HG02970 (cell line): ENCODE measurements around the gene TACC2.
"Not testable (repeated sequence)": the region's sequence is repeated elsewhere in the genome, so short reads cannot be mapped to it uniquely, and the experiment has no call there.

Experiments used
- ATAC-seq: cut with Tn5 transposase; IDR thresholded peaks from one replicate; pipeline ENCODE4 v1.9.1; 2021; ENCODE audit warnings: mild to moderate bottlenecking, moderate library complexity, moderate number of reproducible peaks; ENCODE audit not compliant: unreplicated experiment, low FRiP score

Gene TACC2

DNA sequence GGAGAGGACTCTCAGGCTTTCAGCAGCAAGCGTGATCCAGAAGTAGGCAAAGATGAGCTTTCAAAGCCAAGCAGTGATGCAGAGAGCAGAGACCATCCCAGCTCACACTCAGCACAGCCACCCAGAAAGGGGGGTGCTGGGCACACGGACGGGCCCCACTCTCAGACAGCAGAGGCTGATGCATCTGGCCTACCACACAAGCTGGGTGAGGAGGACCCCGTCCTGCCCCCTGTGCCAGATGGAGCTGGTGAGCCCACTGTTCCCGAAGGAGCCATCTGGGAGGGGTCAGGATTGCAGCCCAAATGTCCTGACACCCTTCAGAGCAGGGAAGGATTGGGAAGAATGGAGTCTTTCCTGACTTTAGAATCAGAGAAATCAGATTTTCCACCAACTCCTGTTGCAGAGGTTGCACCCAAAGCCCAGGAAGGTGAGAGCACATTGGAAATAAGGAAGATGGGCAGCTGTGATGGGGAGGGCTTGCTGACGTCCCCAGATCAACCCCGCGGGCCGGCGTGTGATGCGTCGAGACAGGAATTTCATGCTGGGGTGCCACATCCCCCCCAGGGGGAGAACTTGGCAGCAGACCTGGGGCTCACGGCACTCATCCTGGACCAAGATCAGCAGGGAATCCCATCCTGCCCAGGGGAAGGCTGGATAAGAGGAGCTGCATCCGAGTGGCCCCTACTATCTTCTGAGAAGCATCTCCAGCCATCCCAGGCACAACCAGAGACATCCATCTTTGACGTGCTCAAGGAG, 95.5 kb downstream of the TACC2 start:
- ATAC-seq, result no peak

DNA sequence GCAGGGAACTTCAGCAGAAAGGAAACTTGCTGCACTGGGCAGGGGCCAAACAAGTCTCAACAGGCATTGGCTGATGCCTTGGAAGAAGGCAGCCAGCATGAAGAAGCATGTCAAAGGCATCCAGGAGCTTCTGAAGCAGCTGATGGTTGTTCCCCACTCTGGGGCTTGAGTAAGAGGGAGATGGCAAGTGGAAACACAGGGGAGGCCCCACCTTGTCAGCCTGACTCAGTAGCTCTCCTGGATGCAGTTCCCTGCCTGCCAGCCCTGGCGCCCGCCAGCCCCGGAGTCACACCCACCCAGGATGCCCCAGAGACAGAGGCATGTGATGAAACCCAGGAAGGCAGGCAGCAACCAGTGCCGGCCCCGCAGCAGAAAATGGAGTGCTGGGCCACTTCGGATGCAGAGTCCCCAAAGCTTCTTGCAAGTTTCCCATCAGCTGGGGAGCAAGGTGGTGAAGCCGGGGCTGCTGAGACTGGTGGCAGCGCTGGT, 96.5 kb downstream of the TACC2 start:
- no peak for ATAC-seq

DNA sequence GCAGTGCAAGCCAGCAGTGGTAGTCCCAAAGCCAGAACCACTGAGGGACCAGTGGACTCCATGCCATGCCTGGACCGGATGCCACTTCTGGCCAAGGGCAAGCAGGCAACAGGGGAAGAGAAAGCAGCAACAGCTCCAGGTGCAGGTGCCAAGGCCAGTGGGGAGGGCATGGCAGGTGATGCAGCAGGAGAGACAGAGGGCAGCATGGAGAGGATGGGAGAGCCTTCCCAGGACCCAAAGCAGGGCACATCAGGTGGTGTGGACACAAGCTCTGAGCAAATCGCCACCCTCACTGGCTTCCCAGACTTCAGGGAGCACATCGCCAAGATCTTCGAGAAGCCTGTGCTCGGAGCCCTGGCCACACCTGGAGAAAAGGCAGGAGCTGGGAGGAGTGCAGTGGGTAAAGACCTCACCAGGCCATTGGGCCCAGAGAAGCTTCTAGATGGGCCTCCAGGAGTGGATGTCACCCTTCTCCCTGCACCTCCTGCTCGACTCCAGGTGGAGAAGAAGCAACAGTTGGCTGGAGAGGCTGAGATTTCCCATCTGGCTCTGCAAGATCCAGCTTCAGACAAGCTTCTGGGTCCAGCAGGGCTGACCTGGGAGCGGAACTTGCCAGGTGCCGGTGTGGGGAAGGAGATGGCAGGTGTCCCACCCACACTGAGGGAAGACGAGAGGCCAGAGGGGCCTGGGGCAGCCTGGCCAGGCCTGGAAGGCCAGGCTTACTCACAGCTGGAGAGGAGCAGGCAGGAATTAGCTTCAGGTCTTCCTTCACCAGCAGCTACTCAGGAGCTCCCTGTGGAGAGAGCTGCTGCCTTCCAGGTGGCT, 97.7 kb downstream of the TACC2 start:
- no peak for ATAC-seq

DNA sequence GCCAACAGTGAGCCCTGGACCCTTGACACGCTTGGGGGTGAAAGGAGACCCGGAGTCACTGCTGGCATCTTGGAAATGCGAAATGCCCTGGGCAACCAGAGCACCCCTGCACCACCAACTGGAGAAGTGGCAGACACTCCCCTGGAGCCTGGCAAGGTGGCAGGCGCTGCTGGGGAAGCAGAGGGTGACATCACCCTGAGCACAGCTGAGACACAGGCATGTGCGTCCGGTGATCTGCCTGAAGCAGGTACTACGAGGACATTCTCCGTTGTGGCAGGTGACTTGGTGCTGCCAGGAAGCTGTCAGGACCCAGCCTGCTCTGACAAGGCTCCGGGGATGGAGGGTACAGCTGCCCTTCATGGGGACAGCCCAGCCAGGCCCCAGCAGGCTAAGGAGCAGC, 98.5 kb downstream of the TACC2 start:
- no peak for ATAC-seq

DNA sequence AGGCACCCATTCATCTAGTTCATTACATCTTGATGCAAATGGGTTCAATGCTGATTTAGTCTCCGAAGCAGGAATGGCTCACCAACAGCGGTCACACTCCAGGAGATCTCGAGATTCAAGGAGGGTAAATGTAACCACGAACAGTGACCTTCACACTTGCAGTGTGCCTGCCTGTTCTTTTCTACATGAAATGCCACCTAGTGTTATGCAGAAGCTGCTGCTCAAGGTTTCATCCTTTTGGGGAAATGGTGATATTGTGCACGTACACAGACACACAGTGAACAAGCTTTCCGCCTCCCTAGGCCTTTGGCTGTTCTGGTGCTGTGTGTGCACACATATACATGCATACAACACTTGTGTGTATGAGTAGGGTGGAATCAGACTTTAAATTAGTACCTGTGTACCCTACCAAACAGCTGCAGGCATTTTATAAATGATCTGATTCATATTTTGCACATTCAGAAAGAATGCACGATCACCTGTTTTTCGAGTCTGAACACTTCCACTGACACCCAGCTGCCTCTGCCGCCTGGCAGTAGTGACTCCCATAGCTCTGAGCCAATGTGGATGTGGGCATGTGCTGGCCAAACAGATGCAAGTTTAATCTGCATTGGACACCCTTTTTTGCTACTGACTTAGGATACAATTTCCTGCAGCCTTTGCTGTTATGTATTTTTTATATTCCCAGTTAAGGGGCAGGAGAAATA, 100.5 kb downstream of the TACC2 start:
- ATAC-seq, result no peak

DNA sequence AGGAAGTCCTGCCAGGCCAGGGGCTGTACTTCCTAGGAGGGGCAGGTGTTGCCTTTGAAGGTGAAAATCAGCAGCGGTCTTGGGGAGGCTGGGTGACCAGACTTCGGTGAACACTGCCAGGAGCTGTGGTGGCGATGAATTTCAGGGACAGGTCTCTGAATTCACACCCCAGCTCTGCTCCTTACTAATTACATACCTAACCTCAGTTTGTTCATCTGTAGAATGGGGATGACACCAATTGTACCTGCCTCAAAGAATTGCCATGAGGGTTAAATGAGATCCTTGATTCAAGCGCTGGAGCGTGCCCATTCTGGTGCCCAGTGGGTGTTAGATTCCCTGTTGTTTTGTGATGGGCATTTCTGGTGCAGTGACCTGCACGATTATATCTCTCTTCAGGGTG, 102.8 kb downstream of the TACC2 start:
- ATAC-seq, result no peak

DNA sequence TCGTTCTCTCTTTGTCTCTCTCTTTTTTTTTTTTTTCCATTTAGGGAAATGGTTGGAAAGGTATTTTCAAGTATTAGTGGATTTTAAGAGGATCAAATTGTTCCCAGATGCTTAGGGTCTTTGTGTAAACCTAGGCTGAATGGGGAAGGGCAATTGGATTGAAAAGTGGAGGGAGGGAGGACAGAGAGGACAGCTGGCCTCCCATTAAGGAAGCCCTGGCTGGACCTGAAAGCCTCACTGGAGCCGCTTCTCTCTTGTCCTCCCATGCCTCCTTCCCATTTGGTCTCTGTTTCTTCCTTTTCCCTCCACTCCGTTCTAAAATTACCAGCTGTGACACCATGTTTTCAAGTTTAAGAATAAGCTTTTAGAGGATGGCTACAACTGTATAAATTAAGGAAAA, 104.1 kb downstream of the TACC2 start:
- no peak for ATAC-seq

DNA sequence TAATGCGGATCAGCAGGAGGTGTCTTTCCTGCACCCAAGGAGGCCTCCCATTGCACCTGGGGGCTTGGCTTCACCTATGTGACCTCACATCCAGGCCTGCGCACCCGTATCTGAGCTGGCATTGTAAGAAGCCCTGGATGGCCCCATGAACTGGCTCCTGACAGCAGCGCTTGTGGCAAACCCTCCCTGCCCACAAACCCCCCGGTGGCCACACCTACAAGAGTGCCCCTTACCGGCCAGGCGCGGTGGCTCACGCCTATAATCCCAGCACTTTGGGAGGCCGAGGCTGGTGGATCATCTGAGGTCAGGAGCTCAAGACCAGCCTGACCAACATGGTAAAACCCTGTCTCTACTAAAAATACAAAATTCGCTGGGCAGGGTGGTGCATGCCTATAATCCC, 107.2 kb downstream of the TACC2 start:
- ATAC-seq, result not testable (repeated sequence)

DNA sequence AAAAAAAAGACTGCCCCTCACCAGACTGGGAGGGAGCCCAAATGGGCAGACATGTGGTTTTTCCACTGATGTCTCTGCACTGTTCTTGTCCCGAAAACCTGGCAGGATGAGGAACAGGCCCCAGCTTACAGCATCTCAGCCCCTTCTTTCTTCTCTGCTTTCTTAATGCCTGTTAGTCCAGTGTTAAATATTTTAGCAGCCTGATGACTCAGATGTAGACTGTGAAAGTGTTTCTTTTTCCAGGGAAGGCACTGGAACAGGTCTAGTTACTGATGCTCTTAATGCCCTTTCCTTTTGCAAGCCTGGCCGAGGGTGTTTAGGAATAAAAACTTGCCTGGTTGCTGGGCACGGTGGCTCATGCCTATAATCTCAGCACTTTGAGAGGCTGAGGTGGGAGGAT, 107.7 kb downstream of the TACC2 start:
- ATAC-seq, result no peak

DNA sequence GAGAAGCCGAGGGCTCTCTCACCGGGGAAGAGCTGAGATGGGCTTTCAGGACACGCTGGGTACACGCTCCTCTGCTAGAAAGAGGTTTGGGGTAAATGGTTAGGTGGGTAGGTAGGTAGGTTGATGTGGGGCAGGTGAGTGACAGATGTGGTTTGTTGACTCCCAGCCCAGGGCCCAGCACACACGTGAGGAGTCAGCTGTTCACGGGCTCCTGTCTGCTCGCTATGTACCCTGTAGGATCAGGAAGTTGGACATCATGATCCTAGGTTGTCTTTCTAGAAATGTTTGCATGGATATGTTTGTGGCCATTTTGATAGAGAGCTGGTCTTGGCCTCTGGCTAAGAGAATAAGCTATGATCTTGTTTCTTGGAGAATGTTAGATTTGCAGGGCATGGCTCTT, 109.0 kb downstream of the TACC2 start:
- ATAC-seq, result no peak

DNA sequence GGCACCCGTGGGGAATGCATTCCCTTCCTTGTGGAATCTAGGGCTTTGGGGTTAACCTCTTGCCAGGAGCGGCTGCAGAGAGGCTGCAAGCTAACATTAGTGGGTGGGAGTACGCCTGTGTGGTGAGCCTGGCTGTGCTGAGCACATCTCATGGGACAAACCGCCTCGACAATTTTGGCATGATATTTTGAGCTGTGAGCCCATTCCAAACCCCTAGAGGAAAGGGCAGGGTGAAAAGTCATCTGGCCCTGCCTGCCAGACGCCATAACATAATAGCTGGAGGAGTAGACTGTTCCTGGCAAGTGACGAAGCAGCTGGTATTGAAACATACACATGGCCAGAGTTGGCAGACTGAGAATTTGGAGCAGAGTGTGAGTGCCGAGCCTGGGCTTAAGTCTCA, 110.0 kb downstream of the TACC2 start:
- ATAC-seq, result no peak

DNA sequence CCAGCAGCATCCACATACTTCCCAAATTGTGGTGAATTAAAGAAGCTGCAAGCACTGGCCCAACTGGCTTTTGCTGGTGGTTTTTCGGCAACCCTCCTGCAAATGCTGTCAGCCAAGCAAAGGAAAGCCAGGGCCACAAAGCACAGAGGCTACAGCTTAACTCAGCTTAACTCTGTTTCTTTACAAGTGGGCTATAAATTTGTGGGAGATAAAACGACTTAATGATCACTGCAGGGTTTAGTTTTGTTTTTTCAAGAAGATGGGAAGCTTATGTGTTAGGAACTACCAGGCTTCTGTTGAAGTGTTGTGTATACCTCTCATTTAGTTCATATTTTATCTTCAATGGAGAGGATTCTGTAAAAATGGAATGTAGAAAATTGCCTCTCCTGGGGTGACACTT, 110.6 kb downstream of the TACC2 start:
- no peak for ATAC-seq

DNA sequence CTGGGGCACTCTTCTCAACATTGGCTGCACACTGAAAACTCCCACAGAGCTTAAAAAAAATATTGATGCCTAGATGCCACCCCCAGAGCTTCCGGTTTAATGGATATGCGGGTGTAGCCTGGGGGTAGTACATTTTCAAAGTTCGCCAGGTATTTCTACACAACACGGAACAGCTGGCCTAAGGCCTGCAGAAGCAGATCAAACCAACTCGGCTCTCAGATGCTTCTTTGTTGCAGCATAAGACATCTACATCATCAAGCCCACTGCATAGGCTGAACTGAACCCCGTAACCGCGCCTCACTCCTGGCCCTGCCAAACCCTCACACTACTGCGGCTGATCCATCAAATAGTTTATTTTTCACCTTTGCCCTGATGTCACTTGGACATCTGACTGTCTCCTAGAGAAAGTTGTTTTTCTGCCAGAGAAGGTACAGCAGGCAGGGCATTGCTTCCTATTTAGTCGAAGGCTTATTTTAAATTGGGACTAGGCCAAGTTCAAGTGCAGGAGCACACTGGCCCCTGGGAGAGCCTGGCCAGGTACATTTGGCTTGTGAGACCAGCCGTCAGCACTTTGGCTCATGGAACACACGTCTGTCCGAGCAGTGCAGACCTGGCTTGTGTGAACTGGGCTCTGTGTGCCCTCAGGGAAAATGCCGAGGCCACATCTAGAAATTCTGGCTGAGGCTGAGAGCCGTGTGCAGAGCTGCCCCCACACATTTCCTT, 113.3 kb downstream of the TACC2 start:
- no peak for ATAC-seq

DNA sequence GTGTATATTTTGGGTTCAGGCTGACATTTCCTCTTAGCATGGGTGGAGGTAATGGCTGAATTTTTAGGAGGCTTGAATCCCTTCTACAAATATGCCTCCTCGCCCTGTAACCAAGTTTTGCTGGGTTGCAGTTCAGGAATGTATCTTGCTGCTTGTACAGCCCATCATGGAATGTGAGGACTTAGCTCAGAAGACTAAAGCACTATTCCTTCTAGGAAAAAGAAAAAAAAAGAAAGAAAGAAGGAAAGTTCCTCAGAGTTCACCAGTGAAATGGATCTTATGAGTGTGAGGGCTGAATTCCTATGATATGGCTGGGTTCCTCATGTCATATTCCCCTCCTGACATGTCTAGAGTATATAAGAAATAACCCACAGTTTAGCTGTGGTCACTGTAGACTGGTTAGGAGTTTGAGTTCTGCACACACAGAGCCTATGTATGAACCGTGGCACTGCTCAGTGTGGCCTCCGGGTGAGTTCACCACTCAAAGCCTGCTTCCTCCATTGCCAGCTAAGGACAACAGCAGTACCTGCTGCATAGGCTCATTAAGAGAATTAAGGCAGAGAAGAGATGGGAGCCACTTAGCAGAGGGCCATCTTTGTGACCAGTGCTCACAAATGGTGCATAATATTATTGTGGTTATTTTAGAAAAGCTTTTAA, 114.0 kb downstream of the TACC2 start:
- no peak for ATAC-seq

DNA sequence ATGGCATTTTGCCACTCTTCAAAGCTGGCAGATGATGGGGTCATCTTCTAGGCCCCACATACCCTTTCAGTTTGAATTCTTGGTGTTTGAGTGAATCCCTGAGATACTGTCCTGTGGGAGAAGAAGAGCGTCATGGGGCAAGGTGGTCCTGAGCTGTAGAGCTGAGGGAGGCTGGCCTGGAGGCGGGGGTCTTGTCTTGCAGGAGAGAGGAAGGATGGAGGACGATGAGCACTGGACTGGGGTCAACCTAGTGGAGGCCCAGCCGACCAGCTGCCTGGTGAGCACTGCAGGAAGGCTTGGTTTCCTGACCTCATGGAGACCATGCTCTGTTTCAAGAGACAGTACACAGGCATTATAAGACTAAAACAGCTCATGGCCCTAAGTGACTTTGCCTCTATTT, 114.6 kb downstream of the TACC2 start:
- ATAC-seq, result no peak

DNA sequence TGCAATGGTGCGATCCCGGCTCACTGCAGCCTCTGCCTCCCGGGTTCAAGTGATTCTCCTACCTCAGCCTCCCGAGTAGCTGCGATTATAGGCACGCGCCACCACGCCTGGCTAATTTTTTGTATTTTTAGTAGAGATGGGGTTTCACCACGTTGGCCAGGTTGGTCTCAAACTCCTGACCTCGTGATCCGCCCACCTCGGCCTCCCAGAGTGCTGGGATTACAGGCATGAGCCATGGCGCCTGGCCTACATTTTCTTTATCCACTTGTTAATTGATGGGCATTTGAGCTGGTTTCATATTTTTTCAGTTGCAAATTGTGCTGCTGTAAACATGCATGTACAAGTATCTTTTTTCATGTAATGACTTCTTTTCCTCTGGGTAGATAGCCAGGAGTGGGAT, 119.8 kb downstream of the TACC2 start:
- ATAC-seq, result not testable (repeated sequence)

DNA sequence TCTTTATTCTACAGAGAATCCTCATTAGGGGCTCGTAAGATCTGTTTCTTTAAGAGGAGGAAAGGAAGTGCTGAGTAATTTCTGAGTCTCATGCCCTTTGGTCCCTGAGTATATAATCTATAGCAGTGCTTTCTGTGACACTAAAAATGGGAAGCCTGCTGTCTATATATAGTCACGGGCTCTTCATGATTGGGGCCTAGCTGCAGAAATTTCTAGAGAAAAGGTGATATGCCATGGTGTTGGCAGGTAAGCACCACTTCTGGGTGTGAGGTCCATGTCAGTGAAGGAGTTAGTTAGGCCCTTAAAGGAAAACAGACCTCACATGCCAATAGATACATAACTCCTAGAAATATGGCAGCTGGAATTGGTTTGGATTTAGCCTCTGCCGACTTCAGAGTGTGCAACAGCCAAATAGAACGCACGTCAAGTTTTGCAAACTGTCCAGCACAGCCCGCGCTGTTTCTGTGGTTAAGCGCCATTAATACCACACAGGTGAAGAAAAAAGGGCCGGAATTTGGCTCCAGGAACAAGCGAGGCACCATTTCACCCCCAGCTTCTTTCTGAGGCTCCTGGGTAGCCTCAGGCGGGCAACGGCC, 123.2 kb downstream of the TACC2 start:
- ATAC-seq, result no peak

DNA sequence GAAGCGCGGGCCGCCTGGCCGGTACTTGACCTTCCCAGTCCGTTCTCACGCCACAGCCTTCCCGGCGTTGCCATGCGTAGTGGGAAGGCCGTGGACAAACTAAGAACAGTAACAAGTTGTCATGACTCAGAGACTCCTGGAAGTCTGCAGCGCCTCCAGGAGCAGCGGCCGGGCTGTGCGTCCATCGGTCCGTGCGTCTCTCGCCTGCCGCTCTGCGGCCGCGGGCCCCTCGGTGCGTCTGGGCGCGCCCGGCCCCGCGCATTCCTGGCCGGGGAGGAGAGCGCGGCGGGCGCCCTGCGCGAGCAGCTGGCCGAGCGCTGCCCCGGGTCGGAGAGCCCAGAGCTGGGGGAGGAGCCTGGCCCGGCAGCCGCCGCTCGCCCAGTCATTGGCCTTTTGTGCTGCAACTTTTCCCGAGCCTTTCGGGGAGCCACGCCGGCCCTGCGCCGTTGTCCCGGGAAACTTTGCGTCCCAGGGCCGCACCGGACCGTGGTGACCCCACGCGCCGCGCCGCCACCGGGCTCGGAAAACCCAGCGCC, 123.7 kb downstream of the TACC2 start:
- ATAC-seq, result no peak

DNA sequence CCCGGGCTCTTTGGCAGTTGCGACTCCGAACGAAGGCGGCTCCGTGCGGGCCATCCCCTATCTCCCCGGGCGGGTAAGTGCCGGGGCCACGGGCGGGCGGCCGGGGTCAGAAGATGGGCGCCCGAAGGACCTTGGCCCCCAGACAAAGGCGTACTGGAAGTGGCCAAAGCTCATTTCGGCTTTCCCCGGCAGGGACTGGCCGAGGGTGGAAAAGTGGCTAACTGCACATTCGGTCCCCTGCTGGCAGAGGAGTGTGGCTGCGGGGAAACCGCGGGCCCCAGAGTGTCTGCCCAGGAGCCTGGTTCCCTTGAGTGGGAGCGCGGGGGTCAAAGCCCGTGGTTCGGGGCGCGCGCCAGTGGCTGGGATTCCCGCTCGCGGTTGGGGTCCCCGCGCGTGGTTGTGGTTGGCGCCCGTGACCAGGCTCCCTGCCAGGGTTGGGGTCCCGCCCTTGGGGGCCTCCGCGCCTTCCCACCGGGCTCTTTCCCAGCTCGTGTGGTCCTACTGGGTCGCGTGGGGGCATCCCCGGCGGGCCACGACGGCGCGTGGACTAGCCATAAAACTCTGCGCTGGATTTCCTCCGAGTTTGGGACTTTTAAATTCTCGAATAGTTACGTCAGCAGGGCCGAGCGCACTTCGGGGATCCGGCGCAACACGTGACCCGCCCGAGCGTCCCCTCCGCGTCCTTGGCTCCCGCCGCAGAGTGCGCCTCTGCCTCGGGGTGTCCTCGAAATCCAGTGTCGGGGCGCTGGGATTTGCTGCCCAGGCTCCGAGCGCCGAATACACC, 124.4 kb downstream of the TACC2 start:
- no peak for ATAC-seq
